Astrocyte of the cerebellum (primary cell): Measurements from ENCODE around the gene CYFIP2.

Experiments used
- DNase-seq: peaks from one replicate; pipeline ENCODE4 v3.0.0-alpha.2; 2011; ENCODE audit warnings: low read depth
- H3K4me3 ChIP-seq: 2 replicates; pipeline ENCODE4 v1.5.1; 2011; ENCODE audit warnings: mild to moderate bottlenecking, low read depth, low read length, moderate library complexity
- in situ Hi-C: cut with HindIII; loops from 2 replicates; pipeline ENCODE4 v1.10.0; 2017; ENCODE audit warnings: low sequenced_read_pairs
- TF ChIP-seq, protein P1 (sequence below): IDR thresholded peaks from 2 replicates; pipeline ENCODE4 v1.5.1; 2012; ENCODE audit warnings: low read length, low read depth, moderate library complexity, mild to moderate bottlenecking; ENCODE audit errors: missing control alignments

CYFIP2 gene

DNA sequence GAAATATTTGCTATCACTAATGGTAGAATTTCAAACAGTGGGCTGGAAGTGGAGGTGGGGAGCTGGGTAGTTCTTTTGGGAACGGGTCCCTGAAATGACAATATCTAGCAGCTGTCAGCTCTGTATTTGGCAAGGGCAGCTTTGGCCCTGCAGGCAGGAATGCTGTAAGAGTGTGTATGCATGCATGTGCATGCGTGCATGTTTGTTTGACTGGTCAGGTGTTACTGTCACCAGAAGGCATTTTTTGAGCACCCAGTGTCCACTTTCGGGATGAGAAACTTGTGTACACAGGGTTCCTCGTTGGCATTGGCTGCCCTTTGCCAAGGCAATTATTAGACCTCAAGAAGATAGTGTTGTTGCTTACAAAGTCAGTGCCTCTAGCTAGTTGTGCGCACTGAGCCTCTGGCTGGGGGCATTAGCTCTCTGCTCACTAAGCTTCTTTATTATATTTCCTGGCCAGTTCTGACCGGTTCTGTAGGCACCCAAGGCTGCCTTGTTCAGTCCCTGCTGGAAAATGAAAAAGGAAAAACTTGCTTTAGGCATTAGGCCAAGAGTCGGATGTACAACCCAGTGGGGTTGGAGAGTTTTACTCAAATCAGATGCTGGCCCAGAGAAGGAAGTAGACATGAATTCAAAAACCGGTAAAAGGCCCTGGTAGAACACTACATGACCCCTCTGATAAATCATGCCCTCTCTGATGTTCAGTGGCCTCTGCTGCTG is 2.0 kb downstream of the CYFIP2 start:
- TF ChIP-seq, protein P1, sequence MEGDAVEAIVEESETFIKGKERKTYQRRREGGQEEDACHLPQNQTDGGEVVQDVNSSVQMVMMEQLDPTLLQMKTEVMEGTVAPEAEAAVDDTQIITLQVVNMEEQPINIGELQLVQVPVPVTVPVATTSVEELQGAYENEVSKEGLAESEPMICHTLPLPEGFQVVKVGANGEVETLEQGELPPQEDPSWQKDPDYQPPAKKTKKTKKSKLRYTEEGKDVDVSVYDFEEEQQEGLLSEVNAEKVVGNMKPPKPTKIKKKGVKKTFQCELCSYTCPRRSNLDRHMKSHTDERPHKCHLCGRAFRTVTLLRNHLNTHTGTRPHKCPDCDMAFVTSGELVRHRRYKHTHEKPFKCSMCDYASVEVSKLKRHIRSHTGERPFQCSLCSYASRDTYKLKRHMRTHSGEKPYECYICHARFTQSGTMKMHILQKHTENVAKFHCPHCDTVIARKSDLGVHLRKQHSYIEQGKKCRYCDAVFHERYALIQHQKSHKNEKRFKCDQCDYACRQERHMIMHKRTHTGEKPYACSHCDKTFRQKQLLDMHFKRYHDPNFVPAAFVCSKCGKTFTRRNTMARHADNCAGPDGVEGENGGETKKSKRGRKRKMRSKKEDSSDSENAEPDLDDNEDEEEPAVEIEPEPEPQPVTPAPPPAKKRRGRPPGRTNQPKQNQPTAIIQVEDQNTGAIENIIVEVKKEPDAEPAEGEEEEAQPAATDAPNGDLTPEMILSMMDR = no peak
- in situ Hi-C loops = no loop called here
- no peak for DNase-seq
- no peak overlapping the region for H3K4me3 ChIP-seq

DNA sequence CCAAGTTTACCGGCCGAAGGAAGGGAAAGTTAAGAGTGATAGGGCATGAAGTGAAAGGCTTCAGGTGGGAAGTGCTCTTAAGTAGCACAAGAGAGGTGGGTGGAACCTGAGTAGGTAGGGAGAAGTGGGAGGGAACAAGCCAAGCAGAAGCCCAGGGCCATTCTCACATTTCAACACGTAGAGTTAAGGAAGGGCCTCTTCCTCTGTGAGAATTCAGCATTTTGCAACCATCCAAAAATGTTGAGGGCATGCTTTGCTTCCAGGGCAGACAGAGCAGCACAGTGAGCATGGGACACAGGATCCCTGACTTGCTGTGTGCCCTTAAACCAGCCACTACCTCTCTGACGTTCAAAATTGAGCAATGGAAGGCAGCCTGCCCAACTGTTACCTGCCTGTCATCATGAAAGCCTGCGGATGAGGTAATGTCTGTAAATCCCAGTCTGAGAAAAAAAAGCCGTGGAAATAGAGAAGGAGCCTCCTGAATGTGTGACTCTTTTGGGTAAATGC is 3.3 kb downstream of the CYFIP2 start:
- in situ Hi-C loops = no loop called here
- DNase-seq = no peak
- TF ChIP-seq, protein P1 = no peak
- H3K4me3 ChIP-seq = no peak overlapping the region

DNA sequence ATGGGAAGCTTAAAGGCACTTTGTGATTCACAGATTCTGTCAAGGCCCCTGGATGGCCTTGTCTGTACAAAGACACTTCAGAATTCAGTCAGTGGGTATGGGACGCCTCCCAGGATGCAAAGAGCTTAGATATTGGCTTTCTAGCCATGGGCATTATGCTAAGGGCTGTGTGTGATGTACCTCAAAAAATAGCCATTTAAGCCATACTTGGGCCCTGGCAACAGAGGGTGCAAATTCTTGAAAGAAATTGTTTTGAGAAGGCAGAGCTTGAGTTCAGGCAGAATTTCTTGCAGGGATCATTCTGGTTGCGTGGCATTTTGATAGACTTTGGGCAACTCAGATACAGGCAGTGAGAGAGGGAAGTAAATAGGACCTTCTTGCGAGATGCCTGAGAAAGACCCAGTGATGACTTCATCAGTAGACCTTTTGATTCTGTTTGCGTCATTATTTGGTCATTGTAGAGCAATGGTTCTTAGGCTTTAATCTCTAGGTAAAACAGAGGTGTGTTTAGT is 3.9 kb downstream of the CYFIP2 start:
- DNase-seq = no peak

DNA sequence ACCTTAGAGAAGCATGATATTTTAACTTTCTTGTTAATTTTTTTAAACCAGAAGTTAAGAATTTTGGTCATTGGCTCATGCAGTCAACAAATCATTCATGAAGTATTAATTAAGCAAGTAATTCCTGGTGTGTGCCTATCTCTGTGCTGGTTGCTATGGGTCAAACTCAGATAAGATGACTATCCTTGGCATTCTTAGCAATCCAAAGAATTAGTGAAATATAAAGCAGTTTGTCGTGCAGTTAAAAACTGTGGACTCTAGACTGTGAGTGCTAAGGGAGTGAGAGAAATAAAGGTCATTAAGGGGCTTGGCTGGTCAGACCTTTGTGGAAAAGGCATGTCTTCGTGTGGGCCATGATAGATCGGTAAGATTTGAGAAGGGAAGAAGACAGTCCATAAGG is 4.8 kb downstream of the CYFIP2 start:
- DNase-seq = no peak
- TF ChIP-seq, protein P1 = no peak
- in situ Hi-C loops = no loop called here
- H3K4me3 ChIP-seq = no peak overlapping the region

More for the DNA sequence above, 3.9 kb downstream of the CYFIP2 start:
- H3K4me3 ChIP-seq = no peak overlapping the region
- TF ChIP-seq, protein P1 = no peak
- in situ Hi-C loops = no loop called here

DNA sequence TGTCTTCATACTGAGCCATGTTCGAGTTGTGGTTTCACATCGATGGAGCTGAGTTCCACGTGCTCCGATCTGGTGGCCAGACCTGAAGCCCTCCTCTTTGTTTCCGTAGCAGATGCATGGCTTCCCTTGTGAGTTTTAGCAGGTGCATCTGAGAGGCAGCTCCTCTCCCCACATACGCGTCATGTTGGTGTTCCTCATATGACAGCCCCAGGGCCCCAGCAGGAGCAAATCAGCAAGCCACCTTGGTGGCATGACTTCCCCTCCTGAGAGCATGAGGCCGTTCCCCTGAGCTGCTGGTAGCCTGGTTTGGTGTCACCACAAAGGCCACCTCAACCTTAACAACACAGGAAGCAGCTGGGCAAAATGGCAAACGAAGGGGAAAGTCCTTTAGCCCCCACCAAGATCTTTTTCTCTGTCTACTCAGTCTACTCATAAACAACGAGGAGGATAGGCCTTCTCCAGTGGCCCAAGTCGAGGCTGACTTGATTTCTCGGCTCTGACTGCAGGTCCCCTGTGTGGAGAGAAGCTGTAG is 5.9 kb downstream of the CYFIP2 start:
- no peak for DNase-seq
- TF ChIP-seq, protein P1 = no peak
- in situ Hi-C loops = no loop called here
- H3K4me3 ChIP-seq = no peak overlapping the region

DNA sequence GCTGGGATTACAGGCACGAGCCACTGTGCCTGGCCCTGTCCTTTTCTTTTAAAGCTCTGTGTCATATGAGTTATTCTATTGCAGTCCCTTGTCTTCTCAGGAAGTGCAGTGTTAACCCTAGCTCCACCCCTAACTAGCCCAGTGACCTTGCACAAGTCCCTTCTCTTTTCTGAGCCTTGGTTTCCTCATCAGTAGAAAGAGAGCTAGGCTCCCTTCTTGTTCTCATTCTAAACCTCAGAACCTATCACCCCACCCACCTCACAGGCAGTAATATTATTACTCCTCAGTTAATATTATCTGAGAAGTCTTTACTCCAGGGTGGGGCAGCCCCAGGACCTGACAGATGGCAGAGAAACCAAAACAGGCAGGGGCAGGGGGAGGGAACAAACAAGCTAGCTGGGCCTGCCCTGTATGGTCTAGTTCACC is 7.2 kb downstream of the CYFIP2 start:
- DNase-seq = no peak
- TF ChIP-seq, protein P1 = no peak
- in situ Hi-C loops = no loop called here
- H3K4me3 ChIP-seq = no peak overlapping the region
